ENCODE measurements around the gene KLHL2.

The KLHL2 gene

GRCh38 chr4:165360041-165360695, 152.8 kb downstream of the KLHL2 start:
- DNase-seq (ENCODE audit: low read depth), result peak; percentile 58
- H3K4me3 ChIP-seq (ENCODE audit: low read depth, low read length), result no peak overlapping the region
- no peak for TF ChIP-seq CTCF (conservative IDR thresholded peaks at IDR 0.05; ENCODE audit: low read depth, low read length)

GRCh38 chr4:165360985-165361670, 153.8 kb downstream of the KLHL2 start:
- no peak for DNase-seq (ENCODE audit: low read depth)
- no peak for TF ChIP-seq CTCF (conservative IDR thresholded peaks at IDR 0.05; ENCODE audit: low read depth, low read length)
- no peak overlapping the region for H3K4me3 ChIP-seq (ENCODE audit: low read depth, low read length)

- no peak for TF ChIP-seq CTCF (conservative IDR thresholded peaks at IDR 0.05; ENCODE audit: low read depth, low read length)
- DNase-seq (ENCODE audit: low read depth), result no peak
- no peak overlapping the region for H3K4me3 ChIP-seq (ENCODE audit: low read depth, low read length)
Observed at GRCh38 chr4:165361810-165362209, 154.4 kb downstream of the KLHL2 start.

- no peak overlapping the region for H3K4me3 ChIP-seq (ENCODE audit: low read depth, low read length)
- TF ChIP-seq CTCF (conservative IDR thresholded peaks at IDR 0.05; ENCODE audit: low read depth, low read length), result no peak
- no peak for DNase-seq (ENCODE audit: low read depth)
Observed at GRCh38 chr4:165364452-165365080, 157.2 kb downstream of the KLHL2 start.

- TF ChIP-seq CTCF (conservative IDR thresholded peaks at IDR 0.05; ENCODE audit: low read depth, low read length), result no peak
- H3K4me3 ChIP-seq (ENCODE audit: low read depth, low read length), result no peak overlapping the region
- no peak for DNase-seq (ENCODE audit: low read depth)
Observed at GRCh38 chr4:165367040-165367439, 159.7 kb downstream of the KLHL2 start.

- TF ChIP-seq CTCF (conservative IDR thresholded peaks at IDR 0.05; ENCODE audit: low read depth, low read length), result no peak
- no peak for DNase-seq (ENCODE audit: low read depth)
- H3K4me3 ChIP-seq (ENCODE audit: low read depth, low read length), result no peak overlapping the region
Observed at GRCh38 chr4:165368114-165368513, 160.8 kb downstream of the KLHL2 start.
